Cortex of kidney (tissue), 1 donor: ENCODE results near the gene CHD6.
"Not testable (repeated sequence)": the region's sequence is repeated elsewhere in the genome, so short reads cannot be mapped to it uniquely, and the experiment has no call there.

Source experiments
- DNase-seq: peaks from one replicate; lab custom pipeline; 2025; lab: John Stamatoyannopoulos, UW

The CHD6 gene

DNA sequence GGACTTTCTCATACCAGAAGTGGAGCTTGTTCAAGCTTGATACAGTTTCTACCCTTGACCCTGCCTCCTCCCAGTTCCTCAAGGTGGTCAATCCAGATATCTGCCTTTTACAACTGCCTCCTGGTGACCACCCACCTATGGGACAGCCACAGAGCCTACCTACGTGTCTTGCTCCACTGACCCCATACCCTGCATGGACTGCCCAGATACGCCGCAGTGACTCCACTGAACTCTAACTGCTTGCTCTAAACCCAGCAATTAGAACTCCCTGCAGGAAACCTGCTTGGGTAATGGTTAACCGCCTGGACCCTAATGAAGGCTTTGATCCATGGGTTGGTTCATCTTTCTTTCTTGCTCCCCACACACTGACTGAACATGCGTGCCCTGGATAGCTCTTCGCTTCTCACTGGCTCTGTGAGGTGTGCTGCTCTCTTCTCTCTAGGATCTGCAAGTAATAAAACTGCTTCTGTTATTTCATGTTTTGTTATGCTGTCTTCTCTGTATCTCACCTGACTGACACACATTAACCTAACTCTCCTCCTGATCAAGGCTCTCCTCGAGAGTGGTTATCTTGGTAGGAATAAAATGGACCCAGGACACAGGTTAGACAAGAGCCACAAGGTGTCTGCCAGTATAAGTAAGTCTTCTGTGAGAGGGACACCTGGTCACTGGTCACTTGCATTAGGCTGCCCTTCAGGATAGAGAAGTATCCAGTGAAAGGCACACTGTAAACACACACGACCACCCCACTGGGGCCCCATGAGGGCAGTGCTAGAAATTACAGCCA lies 79.2 kb downstream of the CHD6 start:
- no peak for DNase-seq

DNA sequence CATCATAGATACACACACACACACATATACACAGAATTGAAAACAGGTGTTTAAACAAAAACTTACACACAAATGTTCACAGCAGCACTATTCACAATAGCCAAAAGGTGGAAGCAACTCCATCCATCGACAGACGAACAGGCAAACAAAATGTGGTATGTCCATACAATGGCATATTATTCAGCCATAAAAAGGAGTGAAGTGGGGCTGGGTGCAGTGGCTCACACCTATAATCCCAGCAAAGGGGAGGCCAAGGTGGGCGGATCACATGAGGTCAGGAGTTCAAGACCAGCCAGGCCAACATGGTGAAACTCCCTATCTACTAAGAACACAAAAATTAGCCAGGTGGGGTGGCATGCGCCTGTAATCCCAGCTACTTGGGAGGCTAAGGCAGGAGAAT lies 80.3 kb downstream of the CHD6 start:
- DNase-seq: no peak

DNA sequence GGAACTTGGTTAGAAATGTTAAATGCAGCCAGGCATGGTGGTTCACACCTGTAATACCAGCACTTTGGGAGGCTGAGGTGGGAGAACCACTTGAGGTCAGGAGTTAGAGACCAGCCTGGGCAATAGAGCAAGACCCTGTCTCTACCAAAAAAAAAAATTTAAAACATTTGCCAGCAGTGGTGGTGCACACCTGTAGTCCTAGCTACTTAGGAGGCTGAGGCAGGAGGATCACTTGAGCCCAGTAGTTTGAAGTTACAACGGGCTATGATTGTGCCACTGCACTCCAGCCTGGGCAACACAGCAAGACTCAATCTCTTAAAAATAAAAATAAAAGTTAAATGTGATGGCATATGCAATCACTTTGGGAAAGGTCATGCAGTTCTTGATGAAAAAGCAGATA lies 82.6 kb downstream of the CHD6 start:
- DNase-seq: not testable (repeated sequence)

GRCh38 chr20:41534842-41535241 lies 83.3 kb downstream of the CHD6 start:
- no peak for DNase-seq

DNA sequence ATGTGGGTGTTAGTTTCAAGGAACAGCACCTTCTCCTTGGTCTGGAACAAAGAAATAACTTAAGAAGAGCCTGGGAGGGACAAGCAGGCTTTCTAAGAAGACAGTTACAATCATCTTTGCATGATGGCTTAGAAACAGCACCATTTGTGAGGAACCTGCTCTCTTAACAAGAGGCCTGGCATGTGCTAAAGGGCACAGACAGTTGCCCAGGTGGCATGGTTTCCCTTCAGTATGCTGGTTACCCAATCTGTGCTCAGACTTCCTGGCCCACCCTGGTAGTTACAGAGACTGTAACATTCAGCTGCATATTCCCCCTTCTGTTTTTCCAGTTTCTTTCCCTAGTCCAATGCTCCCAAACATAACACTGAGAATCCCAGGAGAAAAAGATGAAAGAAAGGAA lies 84.0 kb downstream of the CHD6 start:
- DNase-seq: no peak

- no peak for DNase-seq
Measured at GRCh38 chr20:41533537-41534136, 84.5 kb downstream of the CHD6 start.

- no peak for DNase-seq
Measured at GRCh38 chr20:41532935-41533334, 85.2 kb downstream of the CHD6 start.

DNA sequence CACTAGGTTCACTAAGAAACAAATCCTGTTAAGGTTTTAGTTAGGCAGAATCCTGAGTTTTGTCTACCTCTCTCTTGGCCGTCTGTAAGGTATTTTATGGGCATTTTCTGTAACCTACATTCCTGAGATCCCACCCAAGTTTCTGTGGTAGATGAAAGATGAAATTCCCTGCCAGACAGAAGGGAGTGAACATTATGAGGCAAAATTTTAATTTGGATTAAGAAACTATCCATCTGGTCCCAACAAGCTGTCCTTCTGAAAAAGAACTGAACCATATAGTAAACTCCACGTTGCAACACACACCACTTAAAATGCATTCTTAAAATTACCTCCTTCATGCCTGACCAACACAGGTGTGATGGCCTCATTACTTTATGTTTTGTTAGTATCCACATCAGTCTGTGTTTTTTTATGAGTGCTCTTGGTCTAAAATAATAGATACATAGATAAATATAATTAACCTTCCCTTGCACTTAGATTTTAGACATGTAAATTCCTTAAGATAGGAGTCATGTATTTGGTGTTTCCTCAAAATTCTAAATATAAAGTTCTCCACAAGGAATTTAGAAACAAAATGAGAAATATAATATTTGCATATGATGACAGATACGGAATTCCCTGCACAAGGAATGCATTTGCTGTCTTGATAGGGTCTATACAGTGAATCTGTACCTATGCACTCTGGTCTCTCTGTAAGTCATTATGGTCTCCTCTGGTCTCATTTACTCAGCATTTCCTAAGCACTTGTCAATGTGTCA lies 86.5 kb downstream of the CHD6 start:
- no peak for DNase-seq

DNA sequence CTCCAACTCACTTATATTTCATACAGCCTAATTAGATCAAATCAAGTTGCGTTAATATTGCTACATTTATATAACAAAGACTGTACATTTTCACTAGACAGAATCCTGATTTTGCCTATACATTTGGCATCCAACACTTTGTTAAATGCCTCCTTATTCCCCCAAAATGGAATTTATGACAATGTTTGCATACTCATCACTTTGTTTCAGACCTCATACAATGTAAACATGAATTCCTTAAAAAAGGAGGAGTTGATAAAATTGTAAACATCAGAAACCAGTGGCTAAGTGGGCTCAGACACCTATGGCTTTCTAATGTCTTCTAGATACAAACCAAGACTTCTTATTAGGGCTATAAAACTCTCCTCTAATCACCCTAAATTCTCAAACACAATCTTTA lies 87.3 kb downstream of the CHD6 start:
- no peak for DNase-seq

- no peak for DNase-seq
Measured at GRCh38 chr20:41526327-41526726, 91.8 kb downstream of the CHD6 start.

DNA sequence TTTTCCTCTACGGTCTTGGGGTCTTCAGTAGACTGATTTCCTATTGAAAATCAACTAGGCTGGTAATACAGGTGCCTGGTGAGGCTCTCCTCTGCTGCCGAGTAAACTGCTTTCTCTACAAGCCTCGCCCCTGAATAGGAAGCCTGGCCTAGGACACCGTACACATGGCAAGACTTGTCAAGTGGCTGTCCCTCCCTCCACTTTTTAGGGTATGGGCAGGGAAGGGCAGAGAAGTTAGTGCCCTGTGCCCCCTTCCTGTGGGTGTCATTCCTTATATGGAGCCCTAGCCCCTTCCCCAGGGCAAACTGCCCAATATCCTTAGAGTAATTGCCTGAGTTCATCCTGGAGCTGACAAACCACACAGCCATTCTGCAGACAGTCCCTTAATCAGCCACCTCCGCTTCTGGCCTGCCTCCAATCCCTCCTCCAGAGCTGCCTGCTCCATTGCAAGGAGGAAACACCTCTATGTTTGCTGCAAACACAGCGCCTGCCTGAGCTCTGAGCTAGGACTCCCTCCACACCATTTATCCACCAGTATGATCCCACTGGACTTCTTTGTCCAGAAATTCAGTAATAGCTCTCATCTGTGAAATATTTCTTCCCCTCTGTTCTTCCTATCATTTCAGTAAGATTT lies 93.1 kb downstream of the CHD6 start:
- no peak for DNase-seq

- DNase-seq: no peak
Measured at GRCh38 chr20:41523857-41524256, 94.3 kb downstream of the CHD6 start.

DNA sequence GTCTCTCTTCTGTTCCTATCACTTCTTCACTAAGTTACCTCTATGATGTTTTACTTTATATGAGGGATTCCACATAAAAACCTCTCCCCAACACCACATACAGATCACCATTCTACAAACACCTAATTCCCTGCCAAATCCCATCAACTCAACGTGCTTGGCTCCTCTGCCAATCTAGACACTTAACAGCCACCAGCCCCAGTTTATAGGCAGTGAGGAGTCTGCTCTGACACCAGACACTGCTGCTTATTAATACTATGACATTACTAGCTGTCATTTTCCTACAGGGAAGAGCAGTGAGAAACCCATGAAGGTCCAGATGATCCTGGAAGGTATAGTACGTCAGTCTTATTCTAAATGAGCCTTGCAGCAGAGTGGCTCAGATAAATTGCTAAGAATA lies 104.3 kb downstream of the CHD6 start:
- no peak for DNase-seq

DNA sequence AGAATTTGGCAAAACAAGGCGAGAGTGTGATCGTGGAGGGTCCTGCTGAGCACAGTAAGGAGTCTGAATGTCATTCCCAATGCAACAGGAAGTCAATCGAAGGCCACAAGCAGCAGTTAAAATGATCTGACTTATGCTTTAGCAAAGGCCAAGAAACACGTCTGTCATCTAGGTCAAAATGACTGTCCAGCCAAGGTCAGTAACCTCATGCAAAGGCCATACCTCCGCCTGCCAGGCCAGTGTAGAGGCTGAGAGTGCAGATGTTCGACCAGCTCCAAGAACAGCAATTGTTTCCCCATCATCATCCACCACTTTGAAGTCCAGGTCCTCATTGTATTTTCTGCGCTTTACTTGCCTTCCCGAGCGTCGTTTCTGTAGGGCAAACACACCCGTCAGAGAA lies 105.6 kb downstream of the CHD6 start:
- DNase-seq: no peak

DNA sequence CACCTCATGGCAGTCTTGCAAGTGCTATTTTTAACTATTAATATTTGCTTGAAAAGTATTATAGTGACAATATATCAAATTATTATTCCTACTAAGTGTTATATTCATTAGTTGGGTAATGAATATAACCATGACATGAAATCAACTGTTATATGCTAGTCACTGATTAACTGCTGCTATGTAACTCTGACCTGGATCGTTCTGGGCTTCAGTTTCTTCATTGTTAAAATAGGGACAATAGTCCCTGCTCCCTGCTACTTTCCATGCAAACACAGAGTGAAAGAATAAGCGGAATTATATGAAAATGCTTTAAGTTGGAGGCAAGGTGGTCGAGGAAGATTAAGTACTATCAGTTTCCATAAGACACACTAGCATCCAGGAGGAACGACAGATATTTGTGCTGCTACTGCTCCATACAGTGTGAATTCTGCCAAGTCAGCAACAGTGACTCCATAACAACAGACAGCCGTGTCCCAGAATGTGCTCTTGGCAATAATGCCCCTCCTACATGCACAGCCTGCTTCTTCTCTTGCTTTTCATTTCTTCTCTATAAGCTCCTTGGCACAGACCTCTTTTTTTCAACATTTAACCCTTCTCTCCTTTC lies 107.2 kb downstream of the CHD6 start:
- DNase-seq: no peak

DNA sequence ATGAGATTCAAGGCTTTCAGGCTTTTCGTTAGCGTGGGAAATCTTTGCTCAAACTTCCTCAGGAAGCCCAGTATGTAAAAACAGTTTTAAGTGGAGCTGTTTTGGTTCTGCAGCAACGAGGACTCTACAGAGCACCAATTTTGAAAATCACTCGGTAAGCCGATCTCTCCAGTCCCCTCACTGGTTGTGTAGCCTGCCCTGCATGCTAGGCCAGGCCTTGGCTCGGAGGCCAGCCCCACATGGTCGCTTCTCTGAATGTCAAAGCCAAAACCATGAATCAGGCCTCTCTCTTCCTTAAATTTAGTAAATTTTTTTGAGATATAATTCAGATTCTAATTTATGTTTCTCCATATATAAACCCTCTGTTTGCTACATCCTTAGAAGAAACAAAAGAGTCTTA lies 108.0 kb downstream of the CHD6 start:
- no peak for DNase-seq

DNA sequence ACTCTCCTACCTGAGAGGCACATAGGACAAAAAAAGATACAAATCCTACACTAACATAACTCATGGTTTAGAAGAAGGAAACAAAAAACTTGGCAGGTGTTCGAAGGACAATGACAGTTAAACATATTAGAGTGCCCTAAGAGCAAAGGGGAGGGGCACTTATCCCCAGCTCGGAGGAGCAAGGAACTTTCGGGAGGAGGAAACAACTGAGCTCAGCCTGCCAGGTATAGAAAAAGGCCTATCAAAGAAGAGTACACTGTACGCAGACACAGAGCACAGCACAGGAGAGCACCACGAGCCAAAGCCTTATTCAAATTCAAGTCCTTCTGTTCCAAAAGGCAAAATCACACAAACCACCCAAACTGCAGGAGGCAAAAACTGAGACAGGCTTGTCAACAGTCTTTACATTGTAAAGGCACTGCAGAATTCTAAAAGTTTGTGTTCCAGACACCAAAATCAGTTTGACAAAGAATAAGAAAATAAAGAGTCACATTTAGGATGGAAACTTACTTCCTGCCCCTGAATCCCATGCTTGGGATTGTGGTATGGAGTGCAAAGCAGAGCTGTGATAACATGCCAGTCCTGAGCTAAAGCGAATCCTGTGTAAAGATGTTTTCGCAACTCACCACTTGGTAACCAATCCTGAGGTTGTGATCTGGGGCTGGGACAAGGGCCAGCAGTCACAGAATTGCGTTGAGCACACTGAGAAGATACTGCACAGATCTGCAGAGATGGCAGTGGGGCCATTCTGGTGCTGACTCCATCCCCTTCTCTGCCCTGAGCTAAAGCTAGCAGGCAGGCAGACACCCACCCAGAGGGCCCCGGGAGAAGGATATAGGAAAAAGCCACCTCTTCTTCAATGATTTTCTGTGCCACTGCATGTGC lies 108.6 kb downstream of the CHD6 start:
- DNase-seq: no peak

- no peak for DNase-seq
Measured at GRCh38 chr20:41508335-41508734, 109.8 kb downstream of the CHD6 start.

DNA sequence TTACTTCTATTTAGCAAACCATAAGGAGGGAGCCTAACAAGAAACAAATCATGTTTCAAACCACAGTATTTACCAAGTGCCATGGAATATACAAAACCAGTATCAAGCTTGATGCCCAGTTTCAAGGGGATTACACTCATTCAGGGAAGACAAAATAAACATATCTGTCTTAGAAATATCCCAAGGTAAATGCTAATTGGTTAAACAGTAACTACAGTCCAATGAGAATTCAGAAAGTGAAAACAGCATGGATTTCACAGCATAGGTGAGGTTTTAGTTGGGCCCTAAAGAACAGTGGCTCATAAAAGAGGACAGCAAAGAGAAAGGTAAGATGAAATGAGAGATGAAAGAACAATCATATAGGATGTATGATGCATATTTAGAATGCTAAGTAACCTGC lies 110.3 kb downstream of the CHD6 start:
- no peak for DNase-seq

DNA sequence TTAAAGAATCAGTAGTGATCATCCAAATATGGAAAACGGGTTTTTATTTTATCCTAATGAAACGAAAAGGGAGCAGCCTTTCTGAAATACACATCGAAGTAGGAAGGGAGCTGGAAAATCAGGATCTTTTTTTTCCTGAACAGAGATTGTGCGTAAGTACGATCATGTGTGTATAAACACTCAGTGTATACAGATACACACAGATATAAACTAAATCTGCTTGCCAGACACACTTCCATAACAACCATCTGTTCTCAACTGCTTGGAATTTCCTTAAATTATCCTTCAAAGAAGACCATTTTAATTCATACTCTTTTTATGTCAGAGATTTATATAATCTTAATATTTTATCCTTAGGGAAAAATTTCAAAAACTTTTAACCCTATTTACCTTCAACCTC lies 110.7 kb downstream of the CHD6 start:
- no peak for DNase-seq

- no peak for DNase-seq
Measured at GRCh38 chr20:41506192-41506915, 111.8 kb downstream of the CHD6 start.
